NOMO-1 (cell line): ENCODE results near the gene ALPL.

Experiments
- DNase-seq, 2 experiments: peaks; one replicate each; lab custom pipeline; 2025; ENCODE audit not compliant: unreplicated experiment in 2 of 2; lab: John Stamatoyannopoulos, UW

Gene ALPL

DNA sequence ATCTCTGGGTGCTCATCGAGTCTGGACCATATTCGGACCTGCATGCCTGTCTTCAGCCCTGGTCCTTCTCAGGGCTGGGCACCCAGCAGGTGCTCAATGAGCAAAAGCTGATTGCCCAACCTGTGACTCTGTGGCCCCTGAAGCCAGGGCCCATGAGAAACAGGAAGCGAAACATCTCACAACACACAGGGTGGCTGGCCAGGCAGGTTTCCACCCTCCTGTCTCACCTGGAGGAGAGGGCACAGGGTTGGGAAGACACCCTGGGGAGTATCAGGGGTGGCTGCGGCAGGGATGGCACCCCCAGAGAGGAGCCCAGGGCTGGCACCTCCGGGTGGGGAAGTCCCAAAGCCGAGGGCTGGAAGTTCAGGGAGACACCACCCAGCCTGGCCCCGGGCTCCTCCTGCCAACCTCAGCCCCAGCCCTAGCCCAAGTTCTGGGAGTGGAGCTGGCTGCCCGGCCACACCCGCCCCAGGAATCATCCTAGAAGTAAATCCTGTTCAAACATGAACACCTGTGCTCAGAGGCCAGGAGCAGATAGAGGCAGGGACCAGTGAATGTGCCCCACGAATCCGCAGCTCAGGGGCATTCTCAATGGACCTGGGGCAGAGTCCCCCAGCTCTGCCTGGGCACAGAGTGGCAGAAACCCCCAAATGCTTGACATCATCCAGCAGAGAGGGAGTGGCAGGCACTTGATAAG, 105.3 kb downstream of the ALPL start:
- no peak for DNase-seq

DNA sequence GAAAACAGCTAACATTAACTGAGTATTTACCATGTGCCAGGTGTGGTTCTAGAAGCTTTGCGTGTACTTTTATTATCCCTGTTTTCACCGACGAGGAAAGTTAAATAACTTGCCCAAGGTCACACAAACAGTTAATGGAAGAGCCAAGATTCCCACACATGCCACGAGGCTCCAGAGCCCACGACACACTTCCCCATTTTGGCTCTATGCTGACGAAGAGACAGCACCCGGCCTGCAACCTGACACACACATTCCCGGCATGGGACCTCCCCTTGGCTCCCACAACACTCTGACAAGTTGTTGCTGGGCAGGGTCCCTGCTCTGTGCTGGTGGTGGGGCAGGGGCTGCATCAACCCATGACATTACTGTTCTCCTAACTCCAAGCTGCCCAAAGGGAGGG, 107.1 kb downstream of the ALPL start:
- DNase-seq: no peak

DNA sequence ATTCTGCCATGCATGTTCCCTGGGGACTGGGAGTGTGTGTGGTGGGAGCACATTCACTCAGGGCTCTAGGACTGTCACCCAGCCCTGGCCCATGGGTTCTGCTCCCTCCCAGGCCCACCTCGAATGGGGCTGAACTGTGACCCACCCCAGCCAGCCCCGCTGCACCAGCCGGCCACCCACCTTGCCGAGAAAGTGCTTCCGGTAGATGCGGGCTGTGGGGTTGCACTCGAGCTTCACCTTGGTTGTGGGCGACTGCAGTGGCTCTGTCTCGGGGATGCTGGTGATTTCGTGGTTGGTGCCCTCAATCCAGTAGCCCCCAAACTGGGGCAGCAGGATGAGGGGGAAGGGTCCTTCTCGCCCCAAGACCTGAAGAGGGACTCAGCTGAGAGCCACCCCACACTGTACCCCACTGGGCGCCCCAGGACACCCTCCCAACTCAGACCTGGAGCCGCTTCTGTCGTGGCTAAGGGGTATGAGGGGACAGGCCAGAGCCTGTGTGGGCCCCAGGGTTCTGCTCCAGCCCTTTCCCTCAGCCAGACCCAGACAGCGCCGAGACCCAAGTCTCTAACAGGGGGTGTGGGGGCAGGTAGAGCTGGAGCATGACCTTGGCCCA, 108.0 kb downstream of the ALPL start:
- no peak for DNase-seq

DNA sequence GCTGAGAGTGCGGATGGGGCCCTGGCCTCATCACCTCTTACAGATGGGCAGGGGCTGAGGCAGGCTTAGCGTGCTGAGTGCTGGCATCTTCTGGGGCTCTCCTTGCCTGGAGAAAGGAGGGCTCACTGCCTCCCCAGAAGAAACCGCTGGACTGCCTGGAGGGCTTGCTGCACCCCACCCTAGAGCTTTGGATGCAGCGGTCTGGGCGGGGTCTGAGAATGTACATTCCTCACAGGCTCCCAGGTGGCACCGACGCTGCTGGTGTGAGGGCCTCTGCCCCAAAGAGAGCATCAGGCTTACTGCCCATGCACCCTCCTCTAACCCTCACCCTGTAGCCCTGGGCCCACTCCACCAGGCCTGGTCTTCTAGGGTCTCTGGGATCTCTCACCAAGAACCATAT, 108.8 kb downstream of the ALPL start:
- no peak for DNase-seq

- no peak for DNase-seq
Measured at GRCh38 chr1:21618561-21619374, 109.5 kb downstream of the ALPL start.

GRCh38 chr1:21619375-21619947, 110.2 kb downstream of the ALPL start:
- DNase-seq: no peak

DNA sequence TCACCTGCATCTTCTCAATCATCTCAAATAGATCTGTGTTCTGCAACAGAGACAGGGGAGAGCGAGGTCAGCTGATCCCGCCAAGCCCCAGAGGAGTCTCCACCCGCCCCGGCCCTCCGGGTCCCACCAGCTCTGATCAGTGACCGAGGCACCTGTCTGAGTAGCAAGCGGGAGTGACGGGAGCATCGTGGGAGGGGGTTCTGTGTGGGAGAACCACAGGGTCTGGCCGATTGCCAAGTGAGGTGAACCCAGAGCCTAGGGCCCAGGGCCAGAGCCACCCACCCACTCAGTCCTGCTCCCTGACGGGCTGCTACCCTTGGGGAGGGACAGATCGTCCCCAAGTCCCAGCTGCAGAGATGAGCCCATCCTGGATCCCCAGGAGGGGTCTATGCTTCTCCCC, 110.8 kb downstream of the ALPL start:
- DNase-seq: no peak

- no peak for DNase-seq
Measured at GRCh38 chr1:21620496-21620895, 111.3 kb downstream of the ALPL start.

DNA sequence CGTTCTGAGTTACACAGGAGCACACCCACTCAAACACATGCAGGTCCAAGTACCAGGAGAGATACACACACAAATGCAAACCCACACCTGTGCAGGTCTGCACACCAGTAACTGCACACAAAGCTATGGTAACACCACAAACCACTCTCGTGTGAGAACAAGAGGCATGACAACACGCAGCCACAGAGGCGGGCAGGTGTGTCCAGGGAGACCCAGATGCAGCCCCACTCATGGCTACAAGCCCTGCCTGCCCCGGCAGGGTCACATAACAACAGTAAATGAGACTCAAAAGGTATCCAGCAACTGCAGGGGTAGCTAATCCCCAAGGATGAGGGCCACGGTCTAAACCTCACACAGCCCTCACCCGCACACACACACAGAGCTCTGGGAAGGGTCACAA, 111.8 kb downstream of the ALPL start:
- no peak for DNase-seq

DNA sequence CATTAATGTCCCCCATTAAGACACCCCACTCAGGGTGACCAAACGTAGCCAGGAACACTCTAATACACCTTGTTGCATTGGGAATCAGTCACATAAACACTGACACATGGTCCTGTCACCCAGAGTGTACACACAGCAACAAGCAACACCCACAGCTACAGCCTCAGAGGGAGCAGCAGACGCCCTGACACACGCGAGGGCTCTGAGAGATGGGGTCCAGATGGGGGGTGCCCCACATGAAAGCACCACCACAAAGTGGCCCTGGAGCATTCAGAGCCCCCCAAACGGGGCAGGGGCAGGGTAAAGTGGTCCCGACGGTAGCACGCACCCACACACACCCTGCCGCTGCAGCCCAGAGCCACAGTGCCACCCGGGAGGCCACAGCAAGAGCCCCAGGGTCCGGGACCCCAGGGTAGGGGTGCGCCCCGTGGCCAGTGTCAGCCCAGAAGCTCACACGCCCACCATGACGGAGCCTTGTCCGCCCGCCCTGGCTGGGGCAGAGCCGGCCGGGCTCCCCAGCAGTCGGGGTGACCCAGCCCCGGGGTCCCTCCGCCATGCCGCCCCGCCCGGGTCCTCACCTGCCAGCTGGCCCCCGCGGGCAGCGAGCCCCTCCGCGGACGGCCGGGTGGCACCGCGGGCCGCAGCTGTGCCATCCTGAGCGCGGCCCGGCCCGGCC, 112.7 kb downstream of the ALPL start:
- no peak for DNase-seq

- no peak for DNase-seq
Measured at GRCh38 chr1:21622466-21623315, 113.5 kb downstream of the ALPL start.

- DNase-seq: no peak
Measured at GRCh38 chr1:21623410-21623961, 114.3 kb downstream of the ALPL start.

DNA sequence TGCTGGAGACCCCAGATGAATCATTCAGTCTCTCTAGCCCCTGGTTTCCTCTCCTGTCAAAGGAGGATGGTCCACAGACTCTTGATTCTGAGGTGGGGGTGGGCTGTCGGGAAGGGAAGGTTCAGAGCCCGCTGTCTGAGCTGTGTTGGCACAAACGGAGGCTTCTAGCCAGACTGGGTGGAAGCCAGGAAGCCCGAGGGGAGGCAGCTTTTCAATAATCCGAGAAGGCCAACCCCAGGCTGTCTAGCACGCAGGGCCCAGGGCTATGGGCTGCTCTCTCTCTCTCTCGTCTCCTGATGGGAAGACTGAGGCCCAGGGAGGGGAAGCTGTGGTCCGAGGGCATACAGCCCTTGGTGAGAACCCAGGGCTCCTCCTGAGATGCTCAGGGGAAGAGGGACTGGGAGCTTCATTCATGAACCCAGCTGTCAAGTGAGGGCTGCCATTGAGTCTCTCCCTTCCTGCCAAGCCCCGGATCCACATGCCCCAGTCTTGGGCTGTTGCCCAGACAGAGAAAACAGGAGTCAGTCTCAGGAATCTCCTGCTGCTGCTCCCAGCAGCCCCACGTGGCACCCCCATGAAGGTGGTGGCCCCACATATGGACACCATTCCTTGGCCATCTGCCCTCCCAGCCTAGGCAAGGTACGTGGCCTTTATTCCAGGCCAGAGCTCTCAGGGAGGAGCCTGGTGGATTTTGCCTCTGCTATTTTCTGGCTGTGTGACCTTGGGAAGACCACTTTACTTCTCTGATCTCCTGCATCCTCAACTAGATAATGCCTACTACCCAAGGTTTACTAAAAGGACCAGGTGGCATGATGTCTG, 115.6 kb downstream of the ALPL start:
- DNase-seq: no peak

GRCh38 chr1:21625390-21626190, 116.4 kb downstream of the ALPL start:
- DNase-seq: no peak

- no peak for DNase-seq
Measured at GRCh38 chr1:21626921-21627339, 117.7 kb downstream of the ALPL start.
